HG02840 (cell line): Measurements from ENCODE around the gene TBL1X.
"Not testable (repeated sequence)": the region's sequence is repeated elsewhere in the genome, so short reads cannot be mapped to it uniquely, and the experiment has no call there.

Experiments used
- ATAC-seq: cut with Tn5 transposase; IDR thresholded peaks from one replicate; pipeline ENCODE4 v1.9.1; 2021; ENCODE audit warnings: mild to moderate bottlenecking, moderate library complexity, moderate number of reproducible peaks; ENCODE audit not compliant: unreplicated experiment, low FRiP score

Gene TBL1X

GRCh38 chrX:9738151-9738550, 273.3 kb downstream of the TBL1X start:
- no peak for ATAC-seq

- no peak for ATAC-seq
These were observed 274.3 kb downstream of the TBL1X start for GRCh38 chrX:9739130-9739529.

DNA sequence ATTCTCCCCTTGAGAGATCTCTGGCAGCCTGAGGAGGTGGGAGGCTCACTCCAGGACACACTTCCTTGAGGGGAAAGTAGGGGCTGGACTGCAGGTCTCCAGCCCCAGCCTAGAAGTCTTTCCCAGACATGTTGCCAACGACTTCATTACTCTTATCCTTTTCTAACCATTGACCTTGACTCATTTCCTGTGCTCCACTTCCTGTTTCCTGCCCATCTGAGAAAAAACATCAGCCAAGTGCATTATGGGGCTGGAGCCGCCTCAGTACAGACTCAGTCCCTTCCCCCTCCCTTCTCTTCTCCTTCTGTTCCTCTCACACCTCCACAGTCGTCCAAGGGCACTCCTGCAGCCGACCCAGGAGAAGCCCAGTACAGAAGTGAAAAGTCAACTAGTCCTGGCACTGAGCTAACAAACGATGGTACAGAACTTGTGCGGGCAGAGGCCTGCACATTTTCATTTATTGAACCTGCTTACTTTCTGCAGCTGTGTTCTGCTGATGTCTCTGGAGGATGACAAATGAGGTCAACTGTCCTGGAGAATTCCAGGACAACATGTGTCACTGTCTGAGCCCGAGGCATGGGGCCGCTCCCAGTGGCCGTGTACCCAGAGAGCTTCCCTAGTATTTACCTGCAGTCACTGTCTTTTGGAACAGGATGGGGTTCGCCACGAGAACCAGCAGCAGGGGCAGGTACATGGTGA, 280.7 kb downstream of the TBL1X start:
- no peak for ATAC-seq

- no peak for ATAC-seq
These were observed 281.5 kb downstream of the TBL1X start for GRCh38 chrX:9746148-9746888.

DNA sequence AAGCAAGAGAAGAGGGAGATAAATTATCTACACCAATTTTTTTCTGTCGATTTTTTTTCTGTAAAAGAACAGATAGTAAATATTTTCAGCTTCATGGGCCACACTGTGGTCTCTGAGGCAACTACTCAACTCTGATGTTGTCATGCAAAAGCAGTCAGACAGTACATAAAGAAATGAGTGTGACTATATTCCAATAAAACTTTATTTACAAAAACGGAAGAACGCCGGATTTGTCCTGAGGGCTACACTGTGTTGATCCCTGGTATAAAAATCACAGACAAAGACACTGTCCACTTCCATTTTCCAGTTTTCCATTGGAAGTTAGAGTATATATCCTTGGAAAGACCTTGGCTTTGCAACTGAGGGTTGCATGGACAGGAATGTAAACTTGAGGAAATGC, 282.8 kb downstream of the TBL1X start:
- ATAC-seq: no peak

GRCh38 chrX:9749146-9749692, 284.4 kb downstream of the TBL1X start:
- no peak for ATAC-seq

DNA sequence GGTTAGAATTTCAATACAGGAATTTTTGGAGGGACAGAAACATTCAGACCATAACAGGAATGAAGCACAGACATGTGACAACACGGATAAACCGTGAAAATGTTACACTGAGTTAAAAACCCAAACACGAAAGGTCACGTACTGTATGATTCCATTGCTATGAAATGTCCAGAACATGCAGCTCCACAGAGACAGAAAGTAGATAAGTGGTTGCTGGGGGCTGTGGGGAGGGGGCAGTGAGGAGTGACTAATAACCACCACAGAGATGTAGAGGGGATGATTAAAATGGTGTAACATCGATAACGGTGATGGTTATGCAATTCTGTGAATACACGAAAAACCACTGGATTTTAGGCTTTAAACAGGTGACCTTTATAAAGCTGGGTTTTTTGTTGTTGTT, 292.5 kb downstream of the TBL1X start:
- no peak for ATAC-seq

GRCh38 chrX:9758021-9758638, 293.3 kb downstream of the TBL1X start:
- ATAC-seq: no peak

DNA sequence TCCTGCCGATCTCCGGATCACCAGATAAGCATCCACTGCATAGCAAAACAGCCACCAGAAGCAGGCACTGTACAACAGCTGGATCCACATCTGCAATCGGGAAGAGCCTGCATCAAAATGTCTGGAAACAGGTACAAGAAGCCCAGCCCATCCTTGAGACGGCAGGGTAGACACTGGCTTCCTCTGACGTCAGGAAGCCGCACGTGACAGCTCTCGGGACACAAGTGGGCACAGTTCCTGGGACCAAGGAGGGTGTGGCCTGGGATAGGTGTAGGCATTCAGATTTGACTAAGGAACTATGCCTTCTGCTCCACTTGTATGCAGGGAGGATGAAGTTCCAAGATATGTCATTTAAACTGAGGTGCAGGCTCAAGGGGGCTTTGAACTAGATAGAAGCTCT, 294.5 kb downstream of the TBL1X start:
- ATAC-seq: no peak

GRCh38 chrX:9765072-9765736, 300.3 kb downstream of the TBL1X start:
- ATAC-seq: no peak

DNA sequence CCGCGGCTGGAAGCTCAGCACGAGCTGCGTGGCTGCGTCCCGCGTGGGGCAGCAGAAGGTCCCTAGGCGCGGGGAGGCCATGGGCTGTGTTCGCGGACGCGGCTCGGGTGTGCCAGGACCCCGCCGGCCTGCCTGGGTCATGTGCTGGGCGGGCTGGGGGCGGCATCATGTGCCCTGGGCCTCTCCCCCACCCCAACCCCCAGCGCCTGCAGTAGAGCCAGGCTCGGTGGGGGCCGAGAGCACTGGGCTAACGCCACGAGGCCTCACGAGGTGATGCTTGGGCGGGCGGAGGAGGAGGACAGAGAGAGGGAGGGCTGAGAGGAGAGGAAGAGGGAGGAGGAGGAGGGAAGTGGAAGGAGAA, 300.9 kb downstream of the TBL1X start, which contains the start of gene GPR143:
Gene GPR143 (minus strand): TSS at position 111 of the 361 bp plus-strand sequence. CDS start 30 bp downstream, at position 81.
- no peak for ATAC-seq

GRCh38 chrX:9767375-9767774, 302.5 kb downstream of the TBL1X start:
- ATAC-seq: no peak

GRCh38 chrX:9768321-9768839, 303.5 kb downstream of the TBL1X start:
- not testable (repeated sequence) for ATAC-seq

GRCh38 chrX:9770319-9770718, 305.5 kb downstream of the TBL1X start:
- no peak for ATAC-seq

GRCh38 chrX:9772943-9773342, 308.1 kb downstream of the TBL1X start:
- ATAC-seq: no peak

GRCh38 chrX:9775930-9776329, 311.1 kb downstream of the TBL1X start:
- no peak for ATAC-seq

DNA sequence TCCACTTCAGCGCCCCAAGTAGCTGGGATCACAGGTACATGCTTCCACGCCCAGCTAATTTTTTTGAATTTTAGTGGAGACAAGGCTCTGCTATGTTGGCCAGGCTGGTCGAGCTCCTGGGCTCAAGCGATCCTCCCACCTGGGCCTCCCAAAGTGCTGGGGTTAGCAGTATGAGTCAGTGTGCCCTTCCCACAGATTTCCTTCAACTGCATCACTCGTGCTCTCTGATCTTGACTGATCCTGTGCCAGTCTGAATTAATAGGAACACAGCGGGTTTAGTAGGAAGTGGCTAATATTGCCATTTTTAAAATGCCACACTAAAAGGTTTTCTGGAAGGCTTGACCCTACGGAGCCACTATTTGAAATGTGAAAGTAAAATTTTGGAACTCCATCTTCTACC, 317.1 kb downstream of the TBL1X start:
- ATAC-seq: no peak

DNA sequence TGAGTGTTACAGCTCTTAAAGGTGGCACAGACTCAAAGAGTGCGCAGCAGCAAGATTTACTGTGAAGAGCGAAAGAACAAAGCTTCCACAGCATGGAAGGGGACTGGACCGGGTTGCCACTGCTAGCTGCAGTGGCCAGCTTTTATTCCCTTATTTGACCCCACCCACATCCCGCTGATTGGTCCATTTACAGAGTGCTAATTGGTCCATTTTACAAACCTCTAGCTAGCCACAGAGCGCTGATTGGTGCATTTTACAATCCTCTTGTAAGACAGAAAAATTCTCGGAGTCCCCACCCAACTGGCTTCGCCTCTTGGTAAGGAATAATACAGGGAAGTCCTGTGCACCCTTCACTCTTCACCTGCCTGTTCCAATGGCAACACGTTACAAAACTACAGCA, 319.5 kb downstream of the TBL1X start:
- ATAC-seq: no peak

DNA sequence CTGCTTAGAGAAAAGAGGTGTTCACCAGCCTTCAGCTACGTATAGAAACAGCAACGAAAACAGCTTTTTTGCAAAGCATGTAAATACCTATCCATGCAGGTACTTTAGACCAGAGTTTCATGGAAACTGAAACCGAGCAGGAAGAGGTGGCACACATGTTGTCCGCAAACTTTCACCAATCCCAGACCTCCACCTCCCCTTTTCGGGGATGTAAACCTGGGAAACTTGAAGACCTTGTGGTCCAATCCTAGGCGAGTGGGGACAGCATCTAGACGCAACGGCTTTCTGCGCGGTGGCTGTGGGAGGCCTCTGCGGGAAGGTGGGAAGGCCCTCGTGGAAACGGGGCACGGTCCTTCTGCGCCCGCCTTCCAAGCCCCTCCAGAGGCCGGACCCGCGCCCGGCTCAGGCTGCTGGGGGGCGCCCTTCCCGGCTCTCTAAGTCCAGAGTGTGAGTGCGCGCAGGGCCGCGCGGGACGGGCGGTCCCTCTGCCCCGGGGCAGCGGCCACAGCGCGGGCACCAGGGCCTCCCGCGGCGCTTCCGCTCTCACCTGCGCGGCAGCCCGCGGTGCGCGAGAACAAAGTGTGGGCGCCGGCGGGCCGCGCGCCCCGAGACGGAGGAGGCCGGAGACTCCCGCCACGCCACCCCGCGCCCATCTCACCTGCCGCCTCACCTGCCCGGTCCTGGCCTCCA, 320.5 kb downstream of the TBL1X start:
- no peak for ATAC-seq
